DND-41 (cell line): ENCODE results near the gene ANGPTL3.
"Not testable (repeated sequence)": the region's sequence is repeated elsewhere in the genome, so short reads cannot be mapped to it uniquely, and the experiment has no call there.

Experiments
- ATAC-seq: fragments of 200-7000 bp; cut with Tn5 transposase; 3 replicates; pipeline ENCODE4 v1.9.1; 2021; ENCODE audit warnings: low read depth; ENCODE audit not compliant: insufficient read depth
- DNase-seq: peaks from one replicate; pipeline ENCODE4 v3.0.0-alpha.2; 2020
- H2AFZ ChIP-seq: 2 replicates; pipeline ENCODE4 v1.6.0; 2012; ENCODE audit warnings: low read depth, low read length
- H3K27ac ChIP-seq: 2 replicates; pipeline ENCODE4 v1.5.1; 2012; ENCODE audit warnings: low read length, inconsistent platforms
- H3K27me3 ChIP-seq: fragments of 200-600 bp; sonication (generic); 2 replicates; pipeline ENCODE4 v1.6.0; 2012; ENCODE audit warnings: low read length, mild to moderate bottlenecking, inconsistent platforms; ENCODE audit not compliant: insufficient read depth, poor library complexity
- H3K36me3 ChIP-seq: 2 replicates; pipeline ENCODE4 v1.5.1; 2012; ENCODE audit warnings: low read length, inconsistent platforms; ENCODE audit not compliant: insufficient read depth
- H3K4me1 ChIP-seq: 2 replicates; pipeline ENCODE4 v1.5.1; 2012; ENCODE audit warnings: mild to moderate bottlenecking, low read length; ENCODE audit not compliant: insufficient read depth
- H3K4me2 ChIP-seq: 2 replicates; pipeline ENCODE4 v1.6.0; 2012; ENCODE audit warnings: mild to moderate bottlenecking, moderate library complexity, low read length, inconsistent platforms; ENCODE audit not compliant: insufficient read depth
- H3K4me3 ChIP-seq, 2 experiments: fragments of 200-600 bp in 1 of 2; shearing (Covaris generic) in 1 of 2; 2 replicates each; pipeline ENCODE4 v1.5.1; 2012 to 2016; ENCODE audit warnings: inconsistent platforms in 2 of 2, low read length in 2 of 2, mild to moderate bottlenecking in 2 of 2, low read depth in 1 of 2, moderate library complexity in 1 of 2
- H3K79me2 ChIP-seq: 2 replicates; pipeline ENCODE4 v1.6.0; 2012; ENCODE audit warnings: low read length, inconsistent platforms; ENCODE audit not compliant: insufficient read depth
- H3K9ac ChIP-seq: 2 replicates; pipeline ENCODE4 v1.6.0; 2012; ENCODE audit warnings: low read depth, mild to moderate bottlenecking, inconsistent platforms, low read length, moderate library complexity
- H3K9me3 ChIP-seq: 2 replicates; pipeline ENCODE4 v1.5.1; 2012; ENCODE audit warnings: low read length, moderate library complexity, mild to moderate bottlenecking, inconsistent platforms; ENCODE audit not compliant: insufficient read depth, severe bottlenecking
- H4K20me1 ChIP-seq: 2 replicates; pipeline ENCODE4 v1.6.0; 2012; ENCODE audit warnings: low read length; ENCODE audit not compliant: insufficient read depth
- EZH2 ChIP-seq: IDR thresholded peaks from 3 replicates; pipeline ENCODE4 v1.6.1; 2012; ENCODE audit warnings: borderline replicate concordance, low read depth, mild to moderate bottlenecking, moderate library complexity, low read length, inconsistent platforms; ENCODE audit not compliant: severe bottlenecking
- TF ChIP-seq, protein P1 (sequence below): IDR thresholded peaks from 2 replicates; pipeline ENCODE4 v1.5.1; 2012; ENCODE audit warnings: borderline replicate concordance, low read length, moderate library complexity, mild to moderate bottlenecking; ENCODE audit not compliant: poor library complexity, severe bottlenecking; ENCODE audit errors: extremely low read depth

ANGPTL3 gene

GRCh38 chr1:62601457-62601856 lies 4.1 kb downstream of the ANGPTL3 start:
- no peak overlapping the region for H3K9ac ChIP-seq
- no peaks in the 10 kb centered on the region for H4K20me1 ChIP-seq
- H3K27me3 ChIP-seq, result no peaks in the 10 kb centered on the region
- no peak for ATAC-seq
- no peaks in the 10 kb centered on the region; the same call in 1 of the 2 replicates for H3K36me3 ChIP-seq
- TF ChIP-seq EZH2, result no peak
- TF ChIP-seq, protein P1, sequence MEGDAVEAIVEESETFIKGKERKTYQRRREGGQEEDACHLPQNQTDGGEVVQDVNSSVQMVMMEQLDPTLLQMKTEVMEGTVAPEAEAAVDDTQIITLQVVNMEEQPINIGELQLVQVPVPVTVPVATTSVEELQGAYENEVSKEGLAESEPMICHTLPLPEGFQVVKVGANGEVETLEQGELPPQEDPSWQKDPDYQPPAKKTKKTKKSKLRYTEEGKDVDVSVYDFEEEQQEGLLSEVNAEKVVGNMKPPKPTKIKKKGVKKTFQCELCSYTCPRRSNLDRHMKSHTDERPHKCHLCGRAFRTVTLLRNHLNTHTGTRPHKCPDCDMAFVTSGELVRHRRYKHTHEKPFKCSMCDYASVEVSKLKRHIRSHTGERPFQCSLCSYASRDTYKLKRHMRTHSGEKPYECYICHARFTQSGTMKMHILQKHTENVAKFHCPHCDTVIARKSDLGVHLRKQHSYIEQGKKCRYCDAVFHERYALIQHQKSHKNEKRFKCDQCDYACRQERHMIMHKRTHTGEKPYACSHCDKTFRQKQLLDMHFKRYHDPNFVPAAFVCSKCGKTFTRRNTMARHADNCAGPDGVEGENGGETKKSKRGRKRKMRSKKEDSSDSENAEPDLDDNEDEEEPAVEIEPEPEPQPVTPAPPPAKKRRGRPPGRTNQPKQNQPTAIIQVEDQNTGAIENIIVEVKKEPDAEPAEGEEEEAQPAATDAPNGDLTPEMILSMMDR, result no peak
- no peak overlapping the region for H2AFZ ChIP-seq
- DNase-seq, result no peak
- H3K79me2 ChIP-seq, result no peaks in the 10 kb centered on the region
- H3K4me1 ChIP-seq, result no peaks in the 10 kb centered on the region
- no peak overlapping the region for H3K27ac ChIP-seq
- H3K4me3 ChIP-seq, result no peak overlapping the region
- no peaks in the 10 kb centered on the region for H3K9me3 ChIP-seq
- no peak overlapping the region for H3K4me2 ChIP-seq

DNA sequence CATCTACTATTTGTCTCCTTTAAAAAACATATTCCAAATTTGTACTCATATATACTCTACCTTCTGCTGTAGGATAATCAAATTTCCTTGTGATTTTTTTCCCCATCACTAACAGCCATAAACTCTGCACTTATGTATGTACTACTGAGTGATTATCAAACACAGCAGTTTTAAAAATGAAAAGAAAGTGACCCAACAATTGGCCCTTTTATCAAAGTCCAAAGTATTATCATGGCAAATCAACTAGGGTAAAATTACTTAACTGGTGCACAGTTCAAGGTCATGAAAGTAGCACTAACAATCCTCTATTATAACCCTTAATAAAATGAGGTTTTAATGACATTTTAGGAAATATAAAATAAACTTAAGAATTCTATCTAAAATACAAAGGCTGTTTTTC lies 11.6 kb downstream of the ANGPTL3 start:
- DNase-seq (no peak), ATAC-seq (no peak)
- Histone ChIP-seq H3K4me1 (no peaks in the 10 kb centered on the region), H3K79me2 (no peaks in the 10 kb centered on the region), H3K27ac (no peak overlapping the region), H3K27me3 (no peaks in the 10 kb centered on the region), H4K20me1 (no peaks in the 10 kb centered on the region), H3K4me2 (no peak overlapping the region), H2AFZ (no peak overlapping the region), H3K9me3 (no peaks in the 10 kb centered on the region), H3K36me3 (no peaks in the 10 kb centered on the region; the same call in 1 of the 2 replicates), H3K9ac (no peak overlapping the region), H3K4me3 (no peak overlapping the region)
- TF ChIP-seq EZH2, result no peak
- TF ChIP-seq, protein P1, result no peak

GRCh38 chr1:62610588-62610987 lies 13.3 kb downstream of the ANGPTL3 start:
- H3K27me3 ChIP-seq, H3K9me3 ChIP-seq, H2AFZ ChIP-seq, H3K4me1 ChIP-seq, ATAC-seq, H3K4me2 ChIP-seq, H3K79me2 ChIP-seq, H3K27ac ChIP-seq, H3K9ac ChIP-seq, H3K36me3 ChIP-seq, H4K20me1 ChIP-seq, DNase-seq, H3K4me3 ChIP-seq: not testable (repeated sequence)

- no peaks in the 10 kb centered on the region for H3K79me2 ChIP-seq
- no peak overlapping the region for H3K4me2 ChIP-seq
- no peak overlapping the region for H2AFZ ChIP-seq
- H3K9ac ChIP-seq, result no peak overlapping the region
- DNase-seq (no peak), ATAC-seq (no peak)
- no peaks in the 10 kb centered on the region; the same call in 1 of the 2 replicates for H3K36me3 ChIP-seq
- H4K20me1 ChIP-seq, result no peaks in the 10 kb centered on the region
- H3K27me3 ChIP-seq, result no peaks in the 10 kb centered on the region
- H3K27ac ChIP-seq, result no peak overlapping the region
- no peak for TF ChIP-seq EZH2
- TF ChIP-seq, protein P1, result no peak
- no peaks in the 10 kb centered on the region for H3K4me1 ChIP-seq
- no peaks in the 10 kb centered on the region for H3K9me3 ChIP-seq
- H3K4me3 ChIP-seq, result no peak overlapping the region
Observed at GRCh38 chr1:62612770-62613169, 15.4 kb downstream of the ANGPTL3 start.
